Measurements from ENCODE around the gene DAD1. TPM values are rescaled to one million over a fixed set of nuclear protein-coding genes. Genes with fewer than 3 reads are reported as not detected.

DAD1 gene
- total RNA-seq, 4 donors from 2014 or later = 31.4 to 154 (median 141) TPM

DNA sequence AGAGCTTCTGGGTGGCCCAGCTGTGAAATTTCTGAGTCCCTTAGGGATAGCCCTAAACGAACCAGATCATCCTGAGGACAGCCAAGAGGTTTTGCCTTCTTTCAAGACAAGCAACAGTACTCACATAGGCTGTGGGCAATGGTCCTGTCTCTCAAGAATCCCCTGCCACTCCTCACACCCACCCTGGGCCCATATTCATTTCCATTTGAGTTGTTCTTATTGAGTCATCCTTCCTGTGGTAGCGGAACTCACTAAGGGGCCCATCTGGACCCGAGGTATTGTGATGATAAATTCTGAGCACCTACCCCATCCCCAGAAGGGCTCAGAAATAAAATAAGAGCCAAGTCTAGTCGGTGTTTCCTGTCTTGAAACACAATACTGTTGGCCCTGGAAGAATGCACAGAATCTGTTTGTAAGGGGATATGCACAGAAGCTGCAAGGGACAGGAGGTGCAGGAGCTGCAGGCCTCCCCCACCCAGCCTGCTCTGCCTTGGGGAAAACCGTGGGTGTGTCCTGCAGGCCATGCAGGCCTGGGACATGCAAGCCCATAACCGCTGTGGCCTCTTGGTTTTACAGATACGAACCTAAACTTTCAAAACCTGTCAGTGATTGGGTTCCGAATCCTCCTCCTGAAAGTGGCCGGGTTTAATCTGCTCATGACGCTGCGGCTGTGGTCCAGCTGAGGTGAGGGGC, 38.9 kb downstream of the DAD1 start:
- intact Hi-C loops (cut with DNase I; ENCODE audit: low total_unique reads) = loop anchor here (2.0 to 10.0 kb wide), 3 partner anchors 35 to 305 kb away; partner anchors contain the start of gene MRPL52
- Histone ChIP-seq H3K36me3 (no peaks in the 10 kb centered on the region), H3K9me3 (no peaks in the 10 kb centered on the region), H3K27me3 (no peaks in the 10 kb centered on the region), H3K27ac (peak overlapping the region; percentile 32 to 59 (median 48)), H3K4me3 (no peak overlapping the region), H3K4me1 (peaks cover 4 to 34% (median 15%) of the 10 kb centered on the region in 4 donors)
- DNase-seq = no peak
- in situ Hi-C loops (cut with MboI; ENCODE audit: low pct_ligation_motif_present in 1 of 4, low pct_unique_long_range_greater_than_20kb in 1 of 4, low sequenced_read_pairs in 3 of 4) = loop anchor here in 2 of 4 donors (25.0 kb wide), 2 partner anchors 163 to 312 kb away; partner anchors contain the start of gene LRP10 (in 2 of the 2)
- TF ChIP-seq EP300 (IDR thresholded peaks at IDR 0.05; ENCODE audit: low read depth) = no peak
- TF ChIP-seq, protein P1, sequence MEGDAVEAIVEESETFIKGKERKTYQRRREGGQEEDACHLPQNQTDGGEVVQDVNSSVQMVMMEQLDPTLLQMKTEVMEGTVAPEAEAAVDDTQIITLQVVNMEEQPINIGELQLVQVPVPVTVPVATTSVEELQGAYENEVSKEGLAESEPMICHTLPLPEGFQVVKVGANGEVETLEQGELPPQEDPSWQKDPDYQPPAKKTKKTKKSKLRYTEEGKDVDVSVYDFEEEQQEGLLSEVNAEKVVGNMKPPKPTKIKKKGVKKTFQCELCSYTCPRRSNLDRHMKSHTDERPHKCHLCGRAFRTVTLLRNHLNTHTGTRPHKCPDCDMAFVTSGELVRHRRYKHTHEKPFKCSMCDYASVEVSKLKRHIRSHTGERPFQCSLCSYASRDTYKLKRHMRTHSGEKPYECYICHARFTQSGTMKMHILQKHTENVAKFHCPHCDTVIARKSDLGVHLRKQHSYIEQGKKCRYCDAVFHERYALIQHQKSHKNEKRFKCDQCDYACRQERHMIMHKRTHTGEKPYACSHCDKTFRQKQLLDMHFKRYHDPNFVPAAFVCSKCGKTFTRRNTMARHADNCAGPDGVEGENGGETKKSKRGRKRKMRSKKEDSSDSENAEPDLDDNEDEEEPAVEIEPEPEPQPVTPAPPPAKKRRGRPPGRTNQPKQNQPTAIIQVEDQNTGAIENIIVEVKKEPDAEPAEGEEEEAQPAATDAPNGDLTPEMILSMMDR (IDR thresholded peaks at IDR 0.05) = no peak
- TF ChIP-seq POLR2A (IDR thresholded peaks at IDR 0.05) = no peak
- no peak for TF ChIP-seq POLR2AphosphoS5 (IDR thresholded peaks at IDR 0.05)
- WGBS, 2 donors (ENCODE audit: low coverage in 1 of 2) = 29 to 66% methylated on average over 2 to 11 of the region's 11 CpGs

DNA sequence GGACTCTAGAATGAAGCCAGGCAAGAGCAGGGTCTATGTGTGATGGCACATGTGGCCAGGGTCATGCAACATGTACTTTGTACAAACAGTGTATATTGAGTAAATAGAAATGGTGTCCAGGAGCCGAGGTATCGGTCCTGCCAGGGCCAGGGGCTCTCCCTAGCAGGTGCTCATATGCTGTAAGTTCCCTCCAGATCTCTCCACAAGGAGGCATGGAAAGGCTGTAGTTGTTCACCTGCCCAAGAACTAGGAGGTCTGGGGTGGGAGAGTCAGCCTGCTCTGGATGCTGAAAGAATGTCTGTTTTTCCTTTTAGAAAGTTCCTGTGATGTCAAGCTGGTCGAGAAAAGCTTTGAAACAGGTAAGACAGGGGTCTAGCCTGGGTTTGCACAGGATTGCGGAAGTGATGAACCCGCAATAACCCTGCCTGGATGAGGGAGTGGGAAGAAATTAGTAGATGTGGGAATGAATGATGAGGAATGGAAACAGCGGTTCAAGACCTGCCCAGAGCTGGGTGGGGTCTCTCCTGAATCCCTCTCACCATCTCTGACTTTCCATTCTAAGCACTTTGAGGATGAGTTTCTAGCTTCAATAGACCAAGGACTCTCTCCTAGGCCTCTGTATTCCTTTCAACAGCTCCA, 39.6 kb downstream of the DAD1 start:
- TF ChIP-seq, protein P1 (IDR thresholded peaks at IDR 0.05) = no peak
- TF ChIP-seq POLR2AphosphoS5 (IDR thresholded peaks at IDR 0.05) (no peak), EP300 (IDR thresholded peaks at IDR 0.05; ENCODE audit: low read depth) (no peak), POLR2A (IDR thresholded peaks at IDR 0.05) (no peak)
- peak overlapping the region; percentile 32 to 59 (median 48) for H3K27ac ChIP-seq
- H3K9me3 ChIP-seq = no peaks in the 10 kb centered on the region
- no peaks in the 10 kb centered on the region for H3K27me3 ChIP-seq
- no peak for DNase-seq
- intact Hi-C loops (cut with DNase I; ENCODE audit: low total_unique reads) = no loop called here
- in situ Hi-C loops (cut with MboI; ENCODE audit: low pct_ligation_motif_present in 1 of 4, low pct_unique_long_range_greater_than_20kb in 1 of 4, low sequenced_read_pairs in 3 of 4) = no loop called here
- no peaks in the 10 kb centered on the region for H3K36me3 ChIP-seq
- no peak overlapping the region for H3K4me3 ChIP-seq
- 76 to 83% methylated on average over 2 to 6 of the region's 6 CpGs for WGBS, 2 donors (ENCODE audit: low coverage in 1 of 2)
- peaks cover 4 to 34% (median 15%) of the 10 kb centered on the region in 4 donors for H3K4me1 ChIP-seq

DNA sequence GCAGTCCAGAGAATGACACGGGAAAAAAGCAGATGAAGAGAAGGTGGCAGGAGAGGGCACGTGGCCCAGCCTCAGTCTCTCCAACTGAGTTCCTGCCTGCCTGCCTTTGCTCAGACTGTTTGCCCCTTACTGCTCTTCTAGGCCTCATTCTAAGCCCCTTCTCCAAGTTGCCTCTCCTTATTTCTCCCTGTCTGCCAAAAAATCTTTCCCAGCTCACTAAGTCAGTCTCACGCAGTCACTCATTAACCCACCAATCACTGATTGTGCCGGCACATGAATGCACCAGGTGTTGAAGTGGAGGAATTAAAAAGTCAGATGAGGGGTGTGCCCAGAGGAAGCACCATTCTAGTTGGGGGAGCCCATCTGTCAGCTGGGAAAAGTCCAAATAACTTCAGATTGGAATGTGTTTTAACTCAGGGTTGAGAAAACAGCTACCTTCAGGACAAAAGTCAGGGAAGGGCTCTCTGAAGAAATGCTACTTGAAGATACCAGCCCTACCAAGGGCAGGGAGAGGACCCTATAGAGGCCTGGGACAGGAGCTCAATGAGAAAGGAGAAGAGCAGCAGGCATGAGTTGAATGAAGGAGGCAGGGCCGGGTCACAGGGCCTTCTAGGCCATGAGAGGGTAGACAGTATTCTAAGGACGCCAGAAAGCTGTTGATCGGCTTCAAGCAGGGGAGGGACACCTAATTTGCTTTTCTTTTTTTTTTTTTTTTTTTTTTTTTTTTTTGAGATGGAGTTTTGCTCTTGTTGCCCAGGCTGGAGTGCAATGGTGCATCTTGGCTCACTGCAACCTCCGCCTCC, 40.9 kb downstream of the DAD1 start:
- in situ Hi-C loops (cut with MboI; ENCODE audit: low pct_ligation_motif_present in 1 of 4, low pct_unique_long_range_greater_than_20kb in 1 of 4, low sequenced_read_pairs in 3 of 4) = no loop called here

DNA sequence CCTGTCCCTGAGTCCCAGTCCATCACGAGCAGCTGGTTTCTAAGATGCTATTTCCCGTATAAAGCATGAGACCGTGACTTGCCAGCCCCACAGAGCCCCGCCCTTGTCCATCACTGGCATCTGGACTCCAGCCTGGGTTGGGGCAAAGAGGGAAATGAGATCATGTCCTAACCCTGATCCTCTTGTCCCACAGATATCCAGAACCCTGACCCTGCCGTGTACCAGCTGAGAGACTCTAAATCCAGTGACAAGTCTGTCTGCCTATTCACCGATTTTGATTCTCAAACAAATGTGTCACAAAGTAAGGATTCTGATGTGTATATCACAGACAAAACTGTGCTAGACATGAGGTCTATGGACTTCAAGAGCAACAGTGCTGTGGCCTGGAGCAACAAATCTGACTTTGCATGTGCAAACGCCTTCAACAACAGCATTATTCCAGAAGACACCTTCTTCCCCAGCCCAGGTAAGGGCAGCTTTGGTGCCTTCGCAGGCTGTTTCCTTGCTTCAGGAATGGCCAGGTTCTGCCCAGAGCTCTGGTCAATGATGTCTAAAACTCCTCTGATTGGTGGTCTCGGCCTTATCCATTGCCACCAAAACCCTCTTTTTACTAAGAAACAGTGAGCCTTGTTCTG, 41.6 kb downstream of the DAD1 start:
- intact Hi-C loops (cut with DNase I; ENCODE audit: low total_unique reads) = no loop called here
- Histone ChIP-seq H3K27ac (peak overlapping the region; percentile 51 to 71 (median 66)), H3K4me3 (no peak overlapping the region)

More for the DNA sequence above, 40.9 kb downstream of the DAD1 start:
- intact Hi-C loops (cut with DNase I; ENCODE audit: low total_unique reads) = no loop called here
- H3K36me3 ChIP-seq = no peaks in the 10 kb centered on the region
- no peaks in the 10 kb centered on the region for H3K27me3 ChIP-seq
- DNase-seq = no peak
- H3K4me1 ChIP-seq = peaks cover 4 to 34% (median 15%) of the 10 kb centered on the region in 4 donors
- no peaks in the 10 kb centered on the region for H3K9me3 ChIP-seq
- H3K4me3 ChIP-seq = no peak overlapping the region
- WGBS, 2 donors (ENCODE audit: low coverage in 1 of 2) = 63 to 70% methylated on average over 7 to 8 of the region's 8 CpGs
- no peak for TF ChIP-seq POLR2AphosphoS5 (IDR thresholded peaks at IDR 0.05)
- peak overlapping the region; percentile 51 to 71 (median 66) for H3K27ac ChIP-seq

More for the DNA sequence above, 41.6 kb downstream of the DAD1 start:
- H3K9me3 ChIP-seq = no peaks in the 10 kb centered on the region
- DNase-seq = no peak
- 56% methylated on average over 9 of the region's 9 CpGs; no CpG with 5 or more reads in 1 of the 2 donors for WGBS, 2 donors (ENCODE audit: low coverage in 1 of 2)
- in situ Hi-C loops (cut with MboI; ENCODE audit: low pct_ligation_motif_present in 1 of 4, low pct_unique_long_range_greater_than_20kb in 1 of 4, low sequenced_read_pairs in 3 of 4) = no loop called here
- TF ChIP-seq POLR2A (IDR thresholded peaks at IDR 0.05) = no peak
- TF ChIP-seq POLR2AphosphoS5 (IDR thresholded peaks at IDR 0.05) = no peak
- TF ChIP-seq EP300 (IDR thresholded peaks at IDR 0.05; ENCODE audit: low read depth) = no peak
- TF ChIP-seq, protein P1 (IDR thresholded peaks at IDR 0.05) = no peak
- H3K36me3 ChIP-seq = no peaks in the 10 kb centered on the region
- no peaks in the 10 kb centered on the region for H3K27me3 ChIP-seq
- peaks cover 4 to 34% (median 15%) of the 10 kb centered on the region in 4 donors for H3K4me1 ChIP-seq

All from transverse colon (tissue), 4 donors.